Body of pancreas (tissue), 4 donors: ENCODE measurements around the gene PPIG. TPM values are rescaled to one million over a fixed set of nuclear protein-coding genes. Genes with fewer than 3 reads are reported as not detected.
"Not testable (repeated sequence)": the region's sequence is repeated elsewhere in the genome, so short reads cannot be mapped to it uniquely, and the experiment has no call there.

Source experiments
- ATAC-seq: fragments of 150-250 bp; one replicate; pipeline ENCODE4 v1.9.1; 2016
- DNase-seq, 4 donors: peaks; one replicate each; pipeline ENCODE4 v3.0.0-alpha.2; 2019
- H3K27ac ChIP-seq, 4 donors: fragments of 200-600 bp; sonication (generic); 1 replicate in 3 of 4; 2 replicates in 1 of 4; pipeline versions ENCODE4 v1.5.1 to v1.6.1; 2016 to 2019; ENCODE audit warnings: mild to moderate bottlenecking in 1 of 4, mixed read lengths in 1 of 4, moderate library complexity in 1 of 4
- H3K27me3 ChIP-seq, 2 donors: fragments of 200-600 bp; sonication (generic); one replicate each; pipeline ENCODE4 v1.6.0; 2016; ENCODE audit warnings: mild to moderate bottlenecking in 1 of 2
- H3K36me3 ChIP-seq, 2 donors: fragments of 200-600 bp; sonication (generic); replicated peaks in 1 of 2; 2 replicates each; pipeline ENCODE4 v1.5.1; 2016; ENCODE audit warnings: low read depth in 2 of 2; ENCODE audit not compliant: insufficient read depth in 1 of 2
- H3K4me1 ChIP-seq: fragments of 200-600 bp; sonication (generic); one replicate; pipeline ENCODE4 v1.6.0; 2016
- H3K4me3 ChIP-seq, 2 donors: fragments of 200-600 bp; sonication (generic); 1 replicate in 1 of 2; 2 replicates in 1 of 2; pipeline ENCODE4 v1.5.1; 2016 to 2019
- H3K9me3 ChIP-seq, 3 donors: fragments of 200-600 bp; sonication (generic); 1 replicate in 2 of 3; 2 replicates in 1 of 3; pipeline ENCODE4 v1.5.1; 2016
- CTCF ChIP-seq, 7 experiments: fragments of 450-650 bp in 4 of 7; fragments of 200-600 bp in 3 of 7; sonication (generic) in 3 of 7; IDR thresholded peaks; one replicate each; pipeline ENCODE4 v1.5.1; 2016 to 2019; ENCODE audit warnings: antibody characterized with exemption in 7 of 7
- POLR2A ChIP-seq, 3 donors: fragments of 450-650 bp; IDR thresholded peaks; one replicate each; pipeline ENCODE4 v1.6.1; 2016; ENCODE audit warnings: antibody characterized with exemption in 3 of 3, mild to moderate bottlenecking in 2 of 3
- WGBS, 2 donors: methylation state at CpG; one replicate each; pipeline ENCODE4 v1.1.5; 2017; 5-methylcytosine and 5-hydroxymethylcytosine counted together
- intact Hi-C: fragments of 100-400 bp; cut with DNase I; formaldehyde crosslinking; loops from one replicate; pipeline ENCODE4 v1.15.1; 2023
- total RNA-seq, 2 donors: library from RNA; depleted of rRNA; stranded (reverse); fragments of >200 nt; gene quantifications; one replicate each; pipeline ENCODE4 v1.1.0, GENCODE V29; 2016

PPIG gene
- total RNA-seq, 2 donors from 2014 or later = 22.3 to 25.1 TPM

GRCh38 chr2:169579044-169579443, 5.1 kb upstream of the PPIG start:
- Histone ChIP-seq H3K9me3 (no peaks in the 10 kb centered on the region), H3K27me3 (no peaks in the 10 kb centered on the region), H3K27ac (no peak overlapping the region), H3K4me3 (no peak overlapping the region), H3K36me3 (no peaks in the 10 kb centered on the region), H3K4me1 (no peaks in the 10 kb centered on the region)
- intact Hi-C loops = no loop called here
- no peak for DNase-seq
- ATAC-seq = no peak
- TF ChIP-seq CTCF (IDR thresholded peaks at IDR 0.05) (no peak), POLR2A (IDR thresholded peaks at IDR 0.05) (no peak)
- WGBS, 2 donors = 53 to 64% methylated on average over 6 of the region's 6 CpGs

- H3K9me3 ChIP-seq, H3K27ac ChIP-seq, H3K27me3 ChIP-seq, intact Hi-C loops, H3K4me3 ChIP-seq, ATAC-seq, DNase-seq, H3K36me3 ChIP-seq: not testable (repeated sequence)
- H3K4me1 ChIP-seq = peaks cover 24% of the 10 kb centered on the region
- 95 to 97% methylated on average over 10 of the region's 10 CpGs for WGBS, 2 donors
These were observed 1.4 kb upstream of the PPIG start for GRCh38 chr2:169582552-169583266.

- ATAC-seq (no peak), DNase-seq (no peak)
- intact Hi-C loops = no loop called here
- no peaks in the 10 kb centered on the region for H3K9me3 ChIP-seq
- TF ChIP-seq CTCF (IDR thresholded peaks at IDR 0.05) = no peak
- TF ChIP-seq POLR2A (IDR thresholded peaks at IDR 0.05) = no peak
- peaks cover 24% of the 10 kb centered on the region for H3K4me1 ChIP-seq
- WGBS, 2 donors = 87 to 94% methylated on average over 5 of the region's 5 CpGs
- peak overlapping the region in 2 of 4 donors; percentile 95 to 98 for H3K27ac ChIP-seq
- no peak overlapping the region for H3K4me3 ChIP-seq
- H3K36me3 ChIP-seq = no peaks in the 10 kb centered on the region
- H3K27me3 ChIP-seq = no peaks in the 10 kb centered on the region
These were observed 633 bp upstream of the PPIG start for GRCh38 chr2:169583518-169583917.

GRCh38 chr2:169585673-169586072, 1.5 kb downstream of the PPIG start:
- intact Hi-C loops = no loop called here
- Histone ChIP-seq H3K27me3 (no peaks in the 10 kb centered on the region), H3K4me3 (peak overlapping the region; percentile 66 to 72), H3K9me3 (no peaks in the 10 kb centered on the region), H3K4me1 (peaks cover 26% of the 10 kb centered on the region), H3K36me3 (no peaks in the 10 kb centered on the region), H3K27ac (peak overlapping the region in 3 of 4 donors; percentile 91 to 98 (median 95))
- no peak for TF ChIP-seq CTCF (IDR thresholded peaks at IDR 0.05)
- TF ChIP-seq POLR2A (IDR thresholded peaks at IDR 0.05) = no peak
- no peak for DNase-seq
- WGBS, 2 donors = 6 to 8% methylated on average over 7 of the region's 7 CpGs
- ATAC-seq = no peak

GRCh38 chr2:169590804-169591203, 6.7 kb downstream of the PPIG start:
- WGBS, 2 donors = 71 to 82% methylated on average over 8 of the region's 8 CpGs
- intact Hi-C loops = no loop called here
- no peak overlapping the region for H3K4me3 ChIP-seq
- H3K27ac ChIP-seq = no peak overlapping the region
- no peak for DNase-seq
- no peaks in the 10 kb centered on the region for H3K9me3 ChIP-seq
- no peak for ATAC-seq
- H3K27me3 ChIP-seq = no peaks in the 10 kb centered on the region
- H3K4me1 ChIP-seq = peaks cover 21% of the 10 kb centered on the region
- H3K36me3 ChIP-seq = no peaks in the 10 kb centered on the region
- TF ChIP-seq CTCF (IDR thresholded peaks at IDR 0.05) (no peak), POLR2A (IDR thresholded peaks at IDR 0.05) (no peak)

GRCh38 chr2:169596546-169596945, 12.4 kb downstream of the PPIG start:
- ATAC-seq, H3K27ac ChIP-seq, H3K4me3 ChIP-seq, H3K36me3 ChIP-seq, intact Hi-C loops, H3K4me1 ChIP-seq, H3K27me3 ChIP-seq, DNase-seq, H3K9me3 ChIP-seq: not testable (repeated sequence)
- WGBS, 2 donors = 89 to 100% methylated on average over 6 to 7 of the region's 7 CpGs
